HCT116 (cell line): ENCODE data around the gene SLC24A3. TPM values are rescaled to one million over a fixed set of nuclear protein-coding genes. Genes with fewer than 3 reads are reported as not detected.

Experiments used
- ATAC-seq: fragments of 200-7000 bp; cut with Tn5 transposase; 2 replicates; pipeline ENCODE4 v1.9.1; 2020; ENCODE audit warnings: mild to moderate bottlenecking, moderate library complexity
- BruUV-seq: library from RNA; stranded (reverse); fragments of 400-500 nt; replicated peaks from 2 replicates; lab custom pipeline; 2021; lab: Mats Ljungman, UMichigan
- CTCF ChIA-PET: fragments of 300-600 bp; sonication (Branson Sonifier 250); formaldehyde crosslinking; loops from one replicate; lab custom pipeline; 2021; ENCODE audit warnings: antibody characterized with exemption; lab: Charles Lee
- POLR2A ChIA-PET: fragments of 300-600, 350-600 bp; sonication (Branson Sonifier 250); formaldehyde crosslinking; loops from one replicate; lab custom pipeline; 2021; ENCODE audit warnings: antibody characterized with exemption; lab: Charles Lee
- RAD21 ChIA-PET, 2 experiments: fragments of 300-600 bp; sonication (Branson Sonifier 250); formaldehyde crosslinking; loops; one replicate each; lab custom pipeline; 2023; ENCODE audit warnings: low total read pairs in 2 of 2; ENCODE audit not compliant: uncharacterized antibody in 2 of 2, unreplicated experiment in 2 of 2, low non-redundant PET in 1 of 2; lab: Charles Lee
- DNase-seq: peaks from one replicate; pipeline ENCODE4 v3.0.0-alpha.2; 2010; ENCODE audit warnings: low read depth, low spot score
- H2AFZ ChIP-seq: fragments of 200-600 bp; shearing (Covaris generic), sonication (generic); 2 replicates; pipeline ENCODE4 v1.6.1; 2017; ENCODE audit warnings: low read depth, mixed run types, mixed read lengths, antibody characterized with exemption, low read length; ENCODE audit not compliant: poor library complexity, severe bottlenecking
- H3K27ac ChIP-seq: 2 replicates; pipeline ENCODE4 v1.5.1; 2012; ENCODE audit warnings: low read depth, low read length
- H3K27me3 ChIP-seq: fragments of 200-600 bp; sonication (generic); 2 replicates; pipeline ENCODE4 v1.6.1; 2016; ENCODE audit warnings: mixed run types, low read length, mixed read lengths; ENCODE audit not compliant: insufficient read depth
- H3K36me3 ChIP-seq, 2 experiments: fragments of 200-500 bp in 1 of 2; fragments of 200-600 bp in 1 of 2; sonication (Bioruptor generic) in 1 of 2; sonication (generic) in 1 of 2; 2 replicates each; pipeline versions ENCODE4 v1.5.1 to v1.6.1; 2014 to 2016; ENCODE audit warnings: low read length in 2 of 2, inconsistent platforms in 1 of 2, mixed read lengths in 1 of 2, mixed run types in 1 of 2; ENCODE audit not compliant: insufficient read depth in 2 of 2, control insufficient read depth in 1 of 2
- H3K4me1 ChIP-seq, 2 experiments: fragments of 200-600 bp in 1 of 2; sonication (generic) in 1 of 2; 2 replicates each; pipeline versions ENCODE4 v1.5.1 to v1.6.1; 2012 to 2017; ENCODE audit warnings: low read length in 2 of 2, inconsistent platforms in 1 of 2, mild to moderate bottlenecking in 1 of 2, mixed read lengths in 1 of 2, mixed run types in 1 of 2, moderate library complexity in 1 of 2; ENCODE audit not compliant: insufficient read depth in 2 of 2, control insufficient read depth in 1 of 2
- H3K4me2 ChIP-seq: fragments of 200-600 bp; sonication (generic); 2 replicates; pipeline ENCODE4 v1.6.1; 2017; ENCODE audit warnings: mixed run types, low read length, mixed read lengths
- H3K4me3 ChIP-seq, 2 experiments: fragments of 200-600 bp in 1 of 2; sonication (generic) in 1 of 2; replicated peaks in 1 of 2; 2 replicates each; pipeline ENCODE4 v1.5.1; 2011 to 2016; ENCODE audit warnings: low read length in 2 of 2, control low read depth in 1 of 2, low read depth in 1 of 2, mild to moderate bottlenecking in 1 of 2, mixed read lengths in 1 of 2, mixed run types in 1 of 2
- H3K79me2 ChIP-seq: fragments of 200-600 bp; sonication (generic); 2 replicates; pipeline ENCODE4 v1.6.1; 2017; ENCODE audit warnings: mild to moderate bottlenecking, mixed run types, low read length, moderate library complexity, mixed read lengths; ENCODE audit not compliant: insufficient read depth
- H3K9ac ChIP-seq: fragments of 200-600 bp; sonication (generic); 2 replicates; pipeline ENCODE4 v1.6.1; 2016; ENCODE audit warnings: low read length, mixed read lengths
- H3K9me2 ChIP-seq: fragments of 200-600 bp; sonication (generic), shearing (Covaris generic); 2 replicates; pipeline ENCODE4 v1.6.1; 2017; ENCODE audit warnings: mixed run types, mild to moderate bottlenecking, moderate library complexity; ENCODE audit not compliant: insufficient read depth
- H3K9me3 ChIP-seq, 2 experiments: fragments of 200-500 bp in 1 of 2; fragments of 200-600 bp in 1 of 2; sonication (Bioruptor generic) in 1 of 2; sonication (generic) in 1 of 2; 2 replicates each; pipeline ENCODE4 v1.6.1; 2014 to 2017; ENCODE audit warnings: low read length in 2 of 2, mixed read lengths in 2 of 2, inconsistent platforms in 1 of 2, low read depth in 1 of 2, mild to moderate bottlenecking in 1 of 2, mixed run types in 1 of 2, moderate library complexity in 1 of 2; ENCODE audit not compliant: control insufficient read depth in 1 of 2, insufficient read depth in 1 of 2
- H4K20me1 ChIP-seq: fragments of 200-600 bp; sonication (generic), shearing (Covaris generic); 2 replicates; pipeline ENCODE4 v1.6.1; 2017; ENCODE audit warnings: mixed run types, mild to moderate bottlenecking, moderate library complexity; ENCODE audit not compliant: insufficient read depth
- CBX3 ChIP-seq: IDR thresholded peaks from 2 replicates; pipeline ENCODE4 v1.6.1; 2012; ENCODE audit warnings: low read depth
- CEBPB ChIP-seq: IDR thresholded peaks from 2 replicates; pipeline ENCODE4 v1.6.1; 2012; ENCODE audit warnings: low read depth
- CTCF ChIP-seq, 3 experiments: fragments of 200-600 bp in 1 of 3; sonication (generic) in 1 of 3; IDR thresholded peaks in 2 of 3; conservative IDR thresholded peaks in 1 of 3; 2 replicates each; pipeline ENCODE4 v1.5.1; 2012 to 2017; ENCODE audit warnings: low read depth in 2 of 3, low read length in 2 of 3, antibody characterized with exemption in 1 of 3, borderline replicate concordance in 1 of 3, control low read depth in 1 of 3, mild to moderate bottlenecking in 1 of 3, mixed read lengths in 1 of 3, mixed run types in 1 of 3, moderate library complexity in 1 of 3; ENCODE audit not compliant: insufficient read depth in 1 of 3
- EGR1 ChIP-seq: IDR thresholded peaks from 2 replicates; pipeline ENCODE4 v1.6.1; 2012; ENCODE audit warnings: low read depth
- ELF1 ChIP-seq: IDR thresholded peaks from 2 replicates; pipeline ENCODE4 v1.6.1; 2012; ENCODE audit warnings: low read depth, borderline replicate concordance
- EZH2 ChIP-seq: fragments of 200-600 bp; sonication (generic); IDR thresholded peaks from 2 replicates; pipeline ENCODE4 v1.6.1; 2017; ENCODE audit warnings: antibody characterized with exemption, mixed run types
- EZH2phosphoT487 ChIP-seq: fragments of 200-600 bp; IDR thresholded peaks from 2 replicates; pipeline ENCODE4 v1.6.1; 2018; ENCODE audit warnings: antibody characterized with exemption, borderline replicate concordance
- FOSL1 ChIP-seq: IDR thresholded peaks from 2 replicates; pipeline ENCODE4 v1.6.1; 2012; ENCODE audit warnings: low read depth
- JUND ChIP-seq: IDR thresholded peaks from 2 replicates; pipeline ENCODE4 v1.6.1; 2012
- MAX ChIP-seq: IDR thresholded peaks from 2 replicates; pipeline ENCODE4 v1.6.1; 2012
- POLR2A ChIP-seq: IDR thresholded peaks from 2 replicates; pipeline ENCODE4 v1.7.0; 2011; ENCODE audit warnings: borderline replicate concordance; ENCODE audit not compliant: insufficient read depth, insufficient read length; ENCODE audit errors: extremely low read depth
- RAD21 ChIP-seq: IDR thresholded peaks from 2 replicates; pipeline ENCODE4 v1.6.1; 2012; ENCODE audit warnings: low read depth, mild to moderate bottlenecking
- SIN3A ChIP-seq: IDR thresholded peaks from 2 replicates; pipeline ENCODE4 v1.6.1; 2012; ENCODE audit warnings: low read depth
- TCF7L2 ChIP-seq: IDR thresholded peaks from 2 replicates; pipeline ENCODE4 v1.7.0; 2011; ENCODE audit warnings: borderline replicate concordance, inconsistent platforms; ENCODE audit not compliant: insufficient read depth, insufficient read length; ENCODE audit errors: extremely low read depth
- YY1 ChIP-seq: IDR thresholded peaks from 2 replicates; pipeline ENCODE4 v1.6.1; 2011; ENCODE audit warnings: low read length, low read depth, moderate library complexity, mild to moderate bottlenecking; ENCODE audit not compliant: insufficient replicate concordance; ENCODE audit errors: extremely low read depth
- ZBTB33 ChIP-seq: IDR thresholded peaks from 2 replicates; pipeline ENCODE4 v1.6.1; 2011; ENCODE audit warnings: mild to moderate bottlenecking, low read length, moderate library complexity; ENCODE audit not compliant: insufficient replicate concordance; ENCODE audit errors: extremely low read depth
- ZFX ChIP-seq: fragments of 450-650 bp; IDR thresholded peaks from 2 replicates; pipeline ENCODE4 v1.6.1; 2017
- ZNF274 ChIP-seq: fragments of 200-500 bp; sonication (Bioruptor generic); IDR thresholded peaks from 2 replicates; pipeline ENCODE4 v1.6.1; 2014; ENCODE audit warnings: mild to moderate bottlenecking, low read depth, low read length, inconsistent platforms
- intact Hi-C: fragments of 100-400 bp; cut with micrococcal nuclease; formaldehyde crosslinking; loops from 2 replicates; pipeline ENCODE4 v1.10.0; 2022
- total RNA-seq: library from RNA; stranded (reverse); gene quantifications from one replicate; pipeline ENCODE4 v1.2.1, GENCODE V29; 2021; ENCODE audit not compliant: unreplicated experiment
- TF ChIP-seq, protein P1 (sequence below): IDR thresholded peaks from 2 replicates; pipeline ENCODE4 v1.6.1; 2012; ENCODE audit warnings: low read depth

Gene SLC24A3
- total RNA-seq, 1 experiment from 2014 or later: not detected

DNA sequence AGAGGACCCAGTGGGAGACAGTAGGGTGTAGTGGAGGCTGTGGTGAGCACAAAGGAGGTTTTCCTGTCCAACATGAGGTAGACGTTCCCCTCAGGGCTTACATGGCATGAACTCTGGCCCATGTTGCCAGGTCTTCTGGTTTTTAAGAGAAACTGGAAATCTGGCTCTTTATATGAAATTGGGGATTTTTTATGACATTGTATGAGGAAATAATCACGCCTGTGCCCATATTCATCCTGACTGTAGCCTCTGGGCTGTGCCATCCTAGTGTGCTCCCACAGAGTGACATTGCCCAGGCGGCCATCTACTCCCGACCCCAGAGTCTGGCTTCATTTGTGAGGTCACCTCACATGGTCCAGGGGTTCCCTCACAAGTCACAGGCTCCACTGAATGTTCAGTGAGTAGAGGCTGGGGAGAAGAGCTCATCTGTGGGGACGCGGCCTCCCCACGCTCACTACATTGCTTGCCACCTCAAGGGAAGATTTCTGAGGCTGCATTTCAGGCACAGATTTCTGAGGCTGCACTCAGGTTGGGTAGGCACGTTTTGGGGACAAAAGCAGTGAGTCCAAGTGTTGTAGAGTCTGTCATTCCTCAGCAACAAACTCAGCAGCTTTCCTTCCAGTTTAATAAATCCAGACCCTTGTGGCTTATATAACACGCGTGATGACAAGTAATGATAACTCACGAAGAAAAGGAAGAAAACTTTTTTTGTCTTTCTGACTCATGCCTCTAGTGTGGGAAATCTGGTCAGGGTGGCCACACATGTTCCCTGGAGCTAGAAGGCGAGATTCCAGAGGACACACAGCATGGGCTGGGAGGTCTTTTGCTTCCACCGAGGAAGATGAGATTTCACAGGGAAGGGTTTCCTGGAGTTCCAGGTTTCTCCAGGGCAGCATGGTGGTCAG lies 41.7 kb downstream of the SLC24A3 start:
- no peak for DNase-seq
- POLR2A ChIA-PET: no interaction called here
- Histone ChIP-seq H3K79me2 (no peaks in the 10 kb centered on the region), H2AFZ (no peak overlapping the region)
- TF ChIP-seq CEBPB (no peak), EZH2 (no peak), ZFX (no peak), POLR2A (no peak), YY1 (no peak), CBX3 (no peak), ZBTB33 (no peak), ZNF274 (no peak), CTCF (IDR thresholded peaks at IDR 0.05 in 2 of 3, conservative IDR thresholded peaks at IDR 0.05 in 1 of 3; ENCODE audit: borderline replicate concordance in 1 of 3, insufficient read depth in 1 of 3, low read depth in 2 of 3, low read length in 2 of 3) (no peak), EGR1 (no peak), MAX (no peak), FOSL1 (no peak), RAD21 (no peak), EZH2phosphoT487 (no peak), JUND (no peak), TCF7L2 (no peak), ELF1 (no peak), SIN3A (no peak)
- TF ChIP-seq, protein P1, sequence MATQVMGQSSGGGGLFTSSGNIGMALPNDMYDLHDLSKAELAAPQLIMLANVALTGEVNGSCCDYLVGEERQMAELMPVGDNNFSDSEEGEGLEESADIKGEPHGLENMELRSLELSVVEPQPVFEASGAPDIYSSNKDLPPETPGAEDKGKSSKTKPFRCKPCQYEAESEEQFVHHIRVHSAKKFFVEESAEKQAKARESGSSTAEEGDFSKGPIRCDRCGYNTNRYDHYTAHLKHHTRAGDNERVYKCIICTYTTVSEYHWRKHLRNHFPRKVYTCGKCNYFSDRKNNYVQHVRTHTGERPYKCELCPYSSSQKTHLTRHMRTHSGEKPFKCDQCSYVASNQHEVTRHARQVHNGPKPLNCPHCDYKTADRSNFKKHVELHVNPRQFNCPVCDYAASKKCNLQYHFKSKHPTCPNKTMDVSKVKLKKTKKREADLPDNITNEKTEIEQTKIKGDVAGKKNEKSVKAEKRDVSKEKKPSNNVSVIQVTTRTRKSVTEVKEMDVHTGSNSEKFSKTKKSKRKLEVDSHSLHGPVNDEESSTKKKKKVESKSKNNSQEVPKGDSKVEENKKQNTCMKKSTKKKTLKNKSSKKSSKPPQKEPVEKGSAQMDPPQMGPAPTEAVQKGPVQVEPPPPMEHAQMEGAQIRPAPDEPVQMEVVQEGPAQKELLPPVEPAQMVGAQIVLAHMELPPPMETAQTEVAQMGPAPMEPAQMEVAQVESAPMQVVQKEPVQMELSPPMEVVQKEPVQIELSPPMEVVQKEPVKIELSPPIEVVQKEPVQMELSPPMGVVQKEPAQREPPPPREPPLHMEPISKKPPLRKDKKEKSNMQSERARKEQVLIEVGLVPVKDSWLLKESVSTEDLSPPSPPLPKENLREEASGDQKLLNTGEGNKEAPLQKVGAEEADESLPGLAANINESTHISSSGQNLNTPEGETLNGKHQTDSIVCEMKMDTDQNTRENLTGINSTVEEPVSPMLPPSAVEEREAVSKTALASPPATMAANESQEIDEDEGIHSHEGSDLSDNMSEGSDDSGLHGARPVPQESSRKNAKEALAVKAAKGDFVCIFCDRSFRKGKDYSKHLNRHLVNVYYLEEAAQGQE: no peak
- TF ChIP-seq, all 23 proteins: peak for 0
- no peaks in the 10 kb centered on the region for H3K27me3 ChIP-seq
- H3K9me2 ChIP-seq: no peaks in the 10 kb centered on the region
- no TSS peak for BruUV-seq
- ChIA-PET RAD21 (no interaction called here), CTCF (no interaction called here)
- H3K9me3 ChIP-seq: no peaks in the 10 kb centered on the region; a peak in 1 of 4 replicates
- no peak overlapping the region for H3K4me3 ChIP-seq
- H3K4me1 ChIP-seq: no peaks in the 10 kb centered on the region
- no peak overlapping the region for H3K4me2 ChIP-seq
- H4K20me1 ChIP-seq: no peaks in the 10 kb centered on the region
- no peak for ATAC-seq
- no peaks in the 10 kb centered on the region for H3K36me3 ChIP-seq
- H3K27ac ChIP-seq: no peak overlapping the region
- intact Hi-C loops: no loop called here
- no peak overlapping the region for H3K9ac ChIP-seq
